CD4-positive, CD25-positive, alpha-beta regulatory T cell (primary cell): Measurements from ENCODE around the gene CNOT4. TPM values are rescaled to one million over a fixed set of nuclear protein-coding genes. Genes with fewer than 3 reads are reported as not detected.

ENCODE experiments used
- ATAC-seq, 2 donors: fragments of 150-1000 bp; cut with Tn5 transposase; one replicate each; pipeline ENCODE4 v1.10.0; 2021; ENCODE audit warnings: low read depth in 2 of 2, moderate number of reproducible peaks in 2 of 2, moderate library complexity in 1 of 2
- DNase-seq, 3 donors: peaks; one replicate each; pipeline versions ENCODE4 v3.0.0 to v3.0.0-alpha.2; 2012 to 2022; ENCODE audit warnings: mixed read lengths in 1 of 3
- H3K27ac ChIP-seq: one replicate; pipeline ENCODE4 v1.7.0; 2013; ENCODE audit warnings: mild to moderate bottlenecking, low read length; ENCODE audit not compliant: insufficient read depth, poor library complexity, severe bottlenecking
- H3K27me3 ChIP-seq: one replicate; pipeline ENCODE4 v1.7.0; 2013; ENCODE audit warnings: low read length; ENCODE audit not compliant: control insufficient read depth, insufficient read depth
- H3K36me3 ChIP-seq: one replicate; pipeline ENCODE4 v1.7.0; 2013; ENCODE audit warnings: mild to moderate bottlenecking, low read length, moderate library complexity; ENCODE audit not compliant: control insufficient read depth, insufficient read depth
- H3K4me1 ChIP-seq: 2 replicates; pipeline ENCODE4 v1.7.0; 2013; ENCODE audit warnings: mild to moderate bottlenecking, low read length; ENCODE audit not compliant: insufficient read depth, control insufficient read depth, poor library complexity, severe bottlenecking
- H3K4me3 ChIP-seq: one replicate; pipeline ENCODE4 v1.7.0; 2013; ENCODE audit warnings: low read depth, mild to moderate bottlenecking, low read length, moderate library complexity
- H3K9me3 ChIP-seq, 2 experiments: 1 replicate in 1 of 2; 2 replicates in 1 of 2; pipeline ENCODE4 v1.7.0; 2013; ENCODE audit warnings: low read length in 2 of 2, mild to moderate bottlenecking in 1 of 2, moderate library complexity in 1 of 2; ENCODE audit not compliant: control insufficient read depth in 2 of 2
- H3K27ac Mint-ChIP-seq, 3 donors: one replicate each; pipeline ENCODE4 v1.8.0; 2020 to 2022; ENCODE audit warnings: mild to moderate bottlenecking in 3 of 3, mixed read lengths in 3 of 3, moderate library complexity in 2 of 3
- H3K27me3 Mint-ChIP-seq: one replicate; pipeline ENCODE4 v1.8.0; 2022; ENCODE audit warnings: mild to moderate bottlenecking, mixed read lengths
- H3K36me3 Mint-ChIP-seq: one replicate; pipeline ENCODE4 v1.8.0; 2020; ENCODE audit warnings: mixed read lengths
- H3K4me1 Mint-ChIP-seq, 4 donors: one replicate each; pipeline ENCODE4 v1.8.0; 2020 to 2022; ENCODE audit warnings: mixed read lengths in 4 of 4, mild to moderate bottlenecking in 1 of 4
- H3K4me3 Mint-ChIP-seq, 4 donors: one replicate each; pipeline ENCODE4 v1.8.0; 2020 to 2022; ENCODE audit warnings: mild to moderate bottlenecking in 4 of 4, mixed read lengths in 4 of 4, moderate library complexity in 3 of 4
- H3K9me3 Mint-ChIP-seq, 7 donors: one replicate each; pipeline ENCODE4 v1.8.0; 2020 to 2022; ENCODE audit warnings: mixed read lengths in 7 of 7, mild to moderate bottlenecking in 3 of 7, moderate library complexity in 2 of 7
- polyA plus RNA-seq, 4 donors: library from polyadenylated mRNA; unstranded; fragments of 300-500 nt; fragmentation: Illumina TruSeq; gene quantifications; one replicate each; pipeline ENCODE4 v1.2.3, GENCODE V29; 2021
- total RNA-seq: library from RNA; stranded (reverse); gene quantifications from one replicate; pipeline ENCODE4 v1.2.3, GENCODE V29; 2022

CNOT4 gene
- total RNA-seq (43.4 TPM), polyA plus RNA-seq (10 to 100 TPM; 12.0 to 14.2 (median 13.2) TPM)

GRCh38 chr7:135509839-135510591 is at the start of gene CNOT4:
Gene CNOT4 (minus strand): TSS chr7:135510102. CDS start chr7:135438331, 71,771 bp downstream.
- no peaks in the 10 kb centered on the region for H3K36me3 Mint-ChIP-seq
- peaks cover 32% of the 10 kb centered on the region for H3K4me1 ChIP-seq
- peak; percentile 92 to 98 (median 97) for DNase-seq
- H3K4me3 ChIP-seq, result peak within 1 kb of the TSS; percentile 90
- peaks cover 7 to 16% (median 8%) of the 10 kb centered on the region in 4 donors for H3K4me1 Mint-ChIP-seq
- peak; percentile 97 to 98 for ATAC-seq
- H3K9me3 Mint-ChIP-seq, result no peaks in the 10 kb centered on the region
- H3K36me3 ChIP-seq, result peaks cover 4% of the 10 kb centered on the region
- H3K9me3 ChIP-seq, result no peaks in the 10 kb centered on the region
- no peak within 1 kb of the TSS for H3K4me3 Mint-ChIP-seq
- peak within 1 kb of the TSS; percentile 95 for H3K27ac ChIP-seq
- H3K27me3 Mint-ChIP-seq, result no peaks in the 10 kb centered on the region
- H3K27me3 ChIP-seq, result no peaks in the 10 kb centered on the region
- H3K27ac Mint-ChIP-seq, result no peak within 1 kb of the TSS

GRCh38 chr7:135558881-135559280 is 49.0 kb upstream of the CNOT4 start:
- ATAC-seq (no peak), DNase-seq (no peak)
- Mint-ChIP-seq H3K4me1 (peaks cover 16 to 24% (median 19%) of the 10 kb centered on the region in 4 donors), H3K27me3 (peaks cover 8% of the 10 kb centered on the region), H3K9me3 (no peaks in the 10 kb centered on the region), H3K27ac (no peak overlapping the region), H3K36me3 (peaks cover 5% of the 10 kb centered on the region), H3K4me3 (no peak overlapping the region)
- Histone ChIP-seq H3K4me1 (peaks cover 7% of the 10 kb centered on the region), H3K9me3 (no peaks in the 10 kb centered on the region), H3K27ac (peak overlapping the region; percentile 93), H3K27me3 (peaks cover 5% of the 10 kb centered on the region), H3K36me3 (no peaks in the 10 kb centered on the region), H3K4me3 (peak overlapping the region; percentile 98)

GRCh38 chr7:135558337-135558767 is 48.5 kb upstream of the CNOT4 start:
- Mint-ChIP-seq H3K27me3 (peaks cover 10% of the 10 kb centered on the region), H3K4me3 (no peak overlapping the region), H3K36me3 (peaks cover 5% of the 10 kb centered on the region), H3K27ac (no peak overlapping the region), H3K4me1 (peaks cover 16 to 24% (median 19%) of the 10 kb centered on the region in 4 donors), H3K9me3 (no peaks in the 10 kb centered on the region)
- peak overlapping the region; percentile 93 for H3K27ac ChIP-seq
- H3K9me3 ChIP-seq, result no peaks in the 10 kb centered on the region
- H3K27me3 ChIP-seq, result peaks cover 5% of the 10 kb centered on the region
- peak overlapping the region; percentile 98 for H3K4me3 ChIP-seq
- ATAC-seq (peak; percentile 40 to 54), DNase-seq (peak; percentile 59 to 83 (median 72))
- H3K36me3 ChIP-seq, result no peaks in the 10 kb centered on the region
- H3K4me1 ChIP-seq, result peaks cover 7% of the 10 kb centered on the region

- DNase-seq (peak; percentile 64 to 91 (median 89)), ATAC-seq (peak; percentile 91 to 92)
- Mint-ChIP-seq H3K27me3 (peaks cover 12% of the 10 kb centered on the region), H3K4me3 (peak within 1 kb of the TSS in 3 of 4 donors; percentile 20 to 64 (median 52)), H3K36me3 (peaks cover 1% of the 10 kb centered on the region), H3K27ac (no peak within 1 kb of the TSS), H3K4me1 (peaks cover 15 to 19% (median 17%) of the 10 kb centered on the region in 4 donors), H3K9me3 (no peaks in the 10 kb centered on the region)
- Histone ChIP-seq H3K27ac (peak within 1 kb of the TSS; percentile 93), H3K4me1 (peaks cover 7% of the 10 kb centered on the region), H3K36me3 (no peaks in the 10 kb centered on the region), H3K9me3 (no peaks in the 10 kb centered on the region), H3K27me3 (peaks cover 5% of the 10 kb centered on the region), H3K4me3 (peak within 1 kb of the TSS; percentile 98)
Observed at GRCh38 chr7:135557455-135558336, 47.8 kb upstream of the CNOT4 start, which contains the start of gene NUP205. Gene NUP205 (plus strand): TSS chr7:135557917. CDS start chr7:135557945, 28 bp downstream.

- peaks cover 0 to 5% (median 1%) of the 10 kb centered on the region in 4 donors for H3K4me1 Mint-ChIP-seq
- H3K4me3 Mint-ChIP-seq, result no peak overlapping the region
- peaks cover 24% of the 10 kb centered on the region for H3K27me3 Mint-ChIP-seq
- Histone ChIP-seq H3K4me1 (no peaks in the 10 kb centered on the region), H3K9me3 (no peaks in the 10 kb centered on the region), H3K4me3 (no peak overlapping the region), H3K27me3 (peaks cover 5% of the 10 kb centered on the region), H3K27ac (no peak overlapping the region), H3K36me3 (no peaks in the 10 kb centered on the region)
- ATAC-seq, result no peak
- no peaks in the 10 kb centered on the region for H3K9me3 Mint-ChIP-seq
- no peaks in the 10 kb centered on the region for H3K36me3 Mint-ChIP-seq
- DNase-seq, result no peak
- H3K27ac Mint-ChIP-seq, result no peak overlapping the region
Observed at GRCh38 chr7:135553346-135553745, 43.4 kb upstream of the CNOT4 start.

GRCh38 chr7:135552148-135552547 is 42.2 kb upstream of the CNOT4 start:
- Histone ChIP-seq H3K9me3 (no peaks in the 10 kb centered on the region), H3K4me1 (no peaks in the 10 kb centered on the region), H3K27ac (no peak overlapping the region), H3K36me3 (no peaks in the 10 kb centered on the region), H3K4me3 (no peak overlapping the region), H3K27me3 (peaks cover 8% of the 10 kb centered on the region)
- Mint-ChIP-seq H3K27ac (no peak overlapping the region), H3K4me1 (peaks cover 0 to 5% (median 1%) of the 10 kb centered on the region in 4 donors), H3K4me3 (no peak overlapping the region), H3K36me3 (no peaks in the 10 kb centered on the region), H3K27me3 (peaks cover 31% of the 10 kb centered on the region), H3K9me3 (no peaks in the 10 kb centered on the region)
- no peak for DNase-seq
- no peak for ATAC-seq

- no peak overlapping the region for H3K4me3 ChIP-seq
- H3K4me1 Mint-ChIP-seq, result peaks cover 0 to 1% (median under 1%) of the 10 kb centered on the region in 4 donors
- peaks cover 10% of the 10 kb centered on the region for H3K27me3 ChIP-seq
- H3K27ac ChIP-seq, result no peak overlapping the region
- peaks cover 0 to 1% (median 0%) of the 10 kb centered on the region in 7 donors for H3K9me3 Mint-ChIP-seq
- no peak overlapping the region for H3K4me3 Mint-ChIP-seq
- H3K9me3 ChIP-seq, result no peaks in the 10 kb centered on the region
- no peaks in the 10 kb centered on the region for H3K36me3 Mint-ChIP-seq
- H3K27me3 Mint-ChIP-seq, result peaks cover 27% of the 10 kb centered on the region
- no peaks in the 10 kb centered on the region for H3K36me3 ChIP-seq
- no peak for DNase-seq
- no peak for ATAC-seq
- no peaks in the 10 kb centered on the region for H3K4me1 ChIP-seq
- H3K27ac Mint-ChIP-seq, result peak overlapping the region in 1 of 3 donors; percentile 9
Observed at GRCh38 chr7:135550196-135550595, 40.3 kb upstream of the CNOT4 start.
